ENCODE data around the gene U2AF2. TPM values are rescaled to one million over a fixed set of nuclear protein-coding genes. Genes with fewer than 3 reads are reported as not detected.

The U2AF2 gene
- total and polyA plus RNA-seq, 2 of the 8 experiments (the other 6 are each of a cell fraction or from before 2014, with no cell fraction given), result 162 to 252 TPM

DNA sequence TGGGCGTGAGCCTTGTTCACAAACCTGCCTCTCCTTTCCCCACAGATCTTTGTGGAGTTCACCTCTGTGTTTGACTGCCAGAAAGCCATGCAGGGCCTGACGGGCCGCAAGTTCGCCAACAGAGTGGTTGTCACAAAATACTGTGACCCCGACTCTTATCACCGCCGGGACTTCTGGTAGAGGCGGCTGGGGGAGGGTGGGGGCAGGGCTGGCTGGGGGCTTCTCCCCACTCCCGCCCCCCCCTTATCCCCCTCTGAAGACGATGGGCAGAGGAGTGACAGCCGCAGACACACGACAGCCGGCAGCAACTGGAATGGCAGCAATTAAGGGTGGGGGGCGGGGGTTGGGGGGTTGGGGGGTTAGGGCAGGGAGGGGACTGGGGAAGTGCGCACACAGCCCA is 19.1 kb downstream of the U2AF2 start:
- no peak for DNase-seq (ENCODE audit: low read depth in 1 of 2, low spot score in 2 of 2)
- Histone ChIP-seq H3K4me3 (ENCODE audit: extremely low read depth in 1 of 4, insufficient read depth in 2 of 4, low read depth in 3 of 4, low read length in 4 of 4) (peak overlapping the region in 2 of 4 experiments; percentile 83 to 91; a peak in 2 of 8 replicates), H3K4me1 (replicated peaks in 1 of 4; ENCODE audit: control insufficient read depth in 3 of 4, insufficient read depth in 4 of 4, low read length in 3 of 4) (peaks cover 0 to 11% (median 6%) of the 10 kb centered on the region in 4 experiments; a peak in 5 of 7 replicates), H2AK5ac (ENCODE audit: low read depth, low read length) (0 out of 2 replicates have a peak overlapping the region, but pooled peaks have one; percentile 65), H3K56ac (replicated peaks; ENCODE audit: insufficient read length, low read depth, low read length) (no peak overlapping the region), H2AFZ (ENCODE audit: low read length) (no peak overlapping the region), H3K4me2 (ENCODE audit: insufficient read depth in 1 of 2, low read depth in 2 of 2, low read length in 2 of 2) (peak overlapping the region; percentile 58 to 63; a peak in 3 of 4 replicates), H3K14ac (ENCODE audit: insufficient read length) (no peak overlapping the region), H4K91ac (replicated peaks; ENCODE audit: insufficient read length, low read length) (no peak overlapping the region), H3K23ac (ENCODE audit: insufficient read length) (no peak overlapping the region), H3K9ac (replicated peaks in 1 of 4; ENCODE audit: extremely low read depth in 1 of 4, low read depth in 3 of 4, low read length in 3 of 4) (0 out of 7 replicates have a peak overlapping the region, but pooled peaks of 1 of the 4 experiments have one; percentile 34), H2BK12ac (ENCODE audit: low read depth, low read length) (no peak overlapping the region), H2BK5ac (ENCODE audit: low read depth, low read length) (0 out of 2 replicates have a peak overlapping the region, but pooled peaks have one; percentile 78), H4K20me1 (replicated peaks in 1 of 2; ENCODE audit: control insufficient read depth in 1 of 2, insufficient read depth in 2 of 2, low read length in 2 of 2) (peaks cover 20 to 36% of the 10 kb centered on the region in 2 experiments), H4K8ac (ENCODE audit: extremely low read depth, insufficient read depth, low read length) (peak overlapping the region; percentile 59; the same call in 1 of the 2 replicates), H3K79me2 (ENCODE audit: control insufficient read depth in 1 of 2, insufficient read depth in 2 of 2, low read length in 2 of 2) (peaks cover 21 to 68% of the 10 kb centered on the region in 2 experiments), H3K4ac (replicated peaks; ENCODE audit: insufficient read length, low read depth, low read length) (no peak overlapping the region), H2BK20ac (ENCODE audit: low read length) (no peak overlapping the region), H3K27ac (ENCODE audit: low read depth, low read length) (no peak overlapping the region), H4K5ac (ENCODE audit: insufficient read length, low read depth, low read length) (no peak overlapping the region), H2BK15ac (ENCODE audit: low read length) (no peak overlapping the region), H3K79me1 (ENCODE audit: low read depth, low read length) (peaks cover 12% of the 10 kb centered on the region), H3K9me3 (ENCODE audit: insufficient read depth in 2 of 2, low read depth in 1 of 2, low read length in 1 of 2) (no peaks in the 10 kb centered on the region), H3K23me2 (ENCODE audit: low read depth, low read length) (peaks cover 5% of the 10 kb centered on the region; the same call in 1 of the 2 replicates), H2BK120ac (replicated peaks; ENCODE audit: low read depth, low read length) (no peak overlapping the region), H3K18ac (ENCODE audit: extremely low read depth, low read length) (no peak overlapping the region), H3K27me3 (replicated peaks in 1 of 4; ENCODE audit: control insufficient read depth in 3 of 4, extremely low read depth in 1 of 4, insufficient read depth in 3 of 4, low read length in 3 of 4) (no peaks in the 10 kb centered on the region), H3K36me3 (ENCODE audit: control insufficient read depth in 2 of 4, insufficient read depth in 4 of 4, low read length in 3 of 4) (peaks cover 14 to 24% (median 22%) of the 10 kb centered on the region in 4 experiments)
- WGBS, 2 experiments (ENCODE audit: extremely low coverage in 1 of 2, insufficient coverage in 1 of 2, insufficient read length in 1 of 2, insufficient replicate concordance in 2 of 2, low coverage in 1 of 2, low lambda C conversion rate in 2 of 2, missing lambda C conversion rate in 1 of 2), result 86% methylated on average over 1 of the region's 15 CpGs; no CpG with 5 or more reads in 1 of the 2 experiments
- ChIA-PET POLR2A (ENCODE audit: partially characterized antibody) (interaction anchor here (0.9 to 2.5 kb wide), 8 partner anchors 9 to 34 kb away, joined by 3 to 18 read pairs (median 4); partner anchors contain the start of genes U2AF2 and ZNF580), CTCF (ENCODE audit: partially characterized antibody) (no interaction called here)
- FAIRE-seq, result no peak
- no peak for TF ChIP-seq TAF1 (IDR thresholded peaks at IDR 0.05; ENCODE audit: low read depth, low read length)
- TF ChIP-seq, protein P1, sequence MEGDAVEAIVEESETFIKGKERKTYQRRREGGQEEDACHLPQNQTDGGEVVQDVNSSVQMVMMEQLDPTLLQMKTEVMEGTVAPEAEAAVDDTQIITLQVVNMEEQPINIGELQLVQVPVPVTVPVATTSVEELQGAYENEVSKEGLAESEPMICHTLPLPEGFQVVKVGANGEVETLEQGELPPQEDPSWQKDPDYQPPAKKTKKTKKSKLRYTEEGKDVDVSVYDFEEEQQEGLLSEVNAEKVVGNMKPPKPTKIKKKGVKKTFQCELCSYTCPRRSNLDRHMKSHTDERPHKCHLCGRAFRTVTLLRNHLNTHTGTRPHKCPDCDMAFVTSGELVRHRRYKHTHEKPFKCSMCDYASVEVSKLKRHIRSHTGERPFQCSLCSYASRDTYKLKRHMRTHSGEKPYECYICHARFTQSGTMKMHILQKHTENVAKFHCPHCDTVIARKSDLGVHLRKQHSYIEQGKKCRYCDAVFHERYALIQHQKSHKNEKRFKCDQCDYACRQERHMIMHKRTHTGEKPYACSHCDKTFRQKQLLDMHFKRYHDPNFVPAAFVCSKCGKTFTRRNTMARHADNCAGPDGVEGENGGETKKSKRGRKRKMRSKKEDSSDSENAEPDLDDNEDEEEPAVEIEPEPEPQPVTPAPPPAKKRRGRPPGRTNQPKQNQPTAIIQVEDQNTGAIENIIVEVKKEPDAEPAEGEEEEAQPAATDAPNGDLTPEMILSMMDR (IDR thresholded peaks at IDR 0.05; ENCODE audit: control extremely low read depth in 1 of 3, insufficient read depth in 1 of 3, low read depth in 1 of 3, low read length in 3 of 3), result no peak
- TF ChIP-seq HDAC6 (IDR thresholded peaks at IDR 0.05; ENCODE audit: low read depth, low read length), result no peak
- no peak for TF ChIP-seq KDM4A (IDR thresholded peaks at IDR 0.05; ENCODE audit: low read depth, low read length, severe bottlenecking)
- no peak for TF ChIP-seq JUN (IDR thresholded peaks at IDR 0.05; ENCODE audit: low read depth, low read length)
- no peak for TF ChIP-seq TEAD4 (IDR thresholded peaks at IDR 0.05; ENCODE audit: low read depth, low read length)
- TF ChIP-seq, protein P2, sequence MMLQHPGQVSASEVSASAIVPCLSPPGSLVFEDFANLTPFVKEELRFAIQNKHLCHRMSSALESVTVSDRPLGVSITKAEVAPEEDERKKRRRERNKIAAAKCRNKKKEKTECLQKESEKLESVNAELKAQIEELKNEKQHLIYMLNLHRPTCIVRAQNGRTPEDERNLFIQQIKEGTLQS (IDR thresholded peaks at IDR 0.05; ENCODE audit: insufficient read depth, low read depth, low read length), result no peak
- TF ChIP-seq KDM5A (IDR thresholded peaks at IDR 0.05; ENCODE audit: low read length), result no peak
- TF ChIP-seq CBX5 (IDR thresholded peaks at IDR 0.05; ENCODE audit: low read depth, low read length), result no peak

Measured in H1 (cell line).